Mammary epithelial cell (primary cell): ENCODE results near the gene RNF34.

Experiments used
- EZH2 ChIP-seq: IDR thresholded peaks from 2 replicates; pipeline ENCODE4 v1.6.1; 2012; ENCODE audit warnings: low read length, inconsistent platforms, borderline replicate concordance
- TF ChIP-seq, protein P1 (sequence below), 2 donors: IDR thresholded peaks in 1 of 2; conservative IDR thresholded peaks in 1 of 2; 2 replicates each; pipeline ENCODE4 v1.5.1; 2011 to 2012; ENCODE audit warnings: inconsistent platforms in 2 of 2, low read length in 2 of 2, mild to moderate bottlenecking in 2 of 2, control low read depth in 1 of 2, low read depth in 1 of 2; ENCODE audit not compliant: insufficient read depth in 1 of 2; ENCODE audit errors: extremely low read depth in 1 of 2

DNA sequence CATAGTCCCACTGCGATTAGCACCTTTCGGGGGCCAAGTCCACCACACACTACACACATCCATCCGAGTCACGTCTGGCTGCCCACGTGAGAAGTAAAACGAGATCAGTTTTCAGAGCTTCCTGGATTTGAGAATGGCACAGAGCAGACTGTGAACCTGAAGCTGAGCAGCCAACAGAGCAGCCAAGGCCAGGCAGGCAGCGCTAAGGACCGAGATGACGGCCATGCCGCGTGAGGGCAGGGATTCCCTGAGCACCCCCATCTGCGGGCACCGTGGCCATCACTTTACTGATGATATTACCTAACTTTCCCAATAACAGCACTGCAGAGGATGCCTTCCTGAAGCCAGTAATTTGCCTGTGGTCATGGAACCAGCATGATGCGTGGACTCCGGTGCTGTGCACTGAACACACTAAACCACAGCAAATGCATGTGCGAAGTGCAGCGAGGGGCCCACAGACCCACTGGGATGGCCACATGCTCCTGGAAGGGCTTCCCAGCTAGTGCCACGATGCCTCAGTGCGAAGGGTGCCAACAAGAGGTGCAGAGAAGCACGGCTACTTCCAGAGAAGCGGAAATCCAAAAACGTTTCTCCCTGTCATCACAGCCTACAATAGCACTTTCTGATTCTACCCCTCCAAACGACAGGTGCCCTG lies 56.0 kb downstream of the RNF34 start:
- TF ChIP-seq, protein P1, sequence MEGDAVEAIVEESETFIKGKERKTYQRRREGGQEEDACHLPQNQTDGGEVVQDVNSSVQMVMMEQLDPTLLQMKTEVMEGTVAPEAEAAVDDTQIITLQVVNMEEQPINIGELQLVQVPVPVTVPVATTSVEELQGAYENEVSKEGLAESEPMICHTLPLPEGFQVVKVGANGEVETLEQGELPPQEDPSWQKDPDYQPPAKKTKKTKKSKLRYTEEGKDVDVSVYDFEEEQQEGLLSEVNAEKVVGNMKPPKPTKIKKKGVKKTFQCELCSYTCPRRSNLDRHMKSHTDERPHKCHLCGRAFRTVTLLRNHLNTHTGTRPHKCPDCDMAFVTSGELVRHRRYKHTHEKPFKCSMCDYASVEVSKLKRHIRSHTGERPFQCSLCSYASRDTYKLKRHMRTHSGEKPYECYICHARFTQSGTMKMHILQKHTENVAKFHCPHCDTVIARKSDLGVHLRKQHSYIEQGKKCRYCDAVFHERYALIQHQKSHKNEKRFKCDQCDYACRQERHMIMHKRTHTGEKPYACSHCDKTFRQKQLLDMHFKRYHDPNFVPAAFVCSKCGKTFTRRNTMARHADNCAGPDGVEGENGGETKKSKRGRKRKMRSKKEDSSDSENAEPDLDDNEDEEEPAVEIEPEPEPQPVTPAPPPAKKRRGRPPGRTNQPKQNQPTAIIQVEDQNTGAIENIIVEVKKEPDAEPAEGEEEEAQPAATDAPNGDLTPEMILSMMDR (conservative IDR thresholded peaks at IDR 0.05 in 1 of 2, IDR thresholded peaks at IDR 0.05 in 1 of 2; ENCODE audit: extremely low read depth in 1 of 2, insufficient read depth in 1 of 2, low read depth in 1 of 2, low read length in 2 of 2) = no peak
- no peak for TF ChIP-seq EZH2
